HepG2 (cell line): ENCODE measurements around the gene PUS1.

Experiments
- HOXA3 ChIP-seq: sonication (generic); formaldehyde crosslinking; IDR thresholded peaks from 2 replicates; pipeline ENCODE4 v1.5.0; 2020; ENCODE audit warnings: missing genetic modification reagents
- KLF11 ChIP-seq: IDR thresholded peaks from 2 replicates; pipeline ENCODE4 v1.6.1; 2016; ENCODE audit warnings: missing compliant biosample characterization
- TRIM24 ChIP-seq: sonication (generic); formaldehyde crosslinking; IDR thresholded peaks from 2 replicates; pipeline ENCODE4 v1.8.0; 2022; ENCODE audit warnings: mild to moderate bottlenecking, missing genetic modification reagents
- YY1 ChIP-seq: IDR thresholded peaks from 2 replicates; pipeline ENCODE4 v1.6.1; 2011; ENCODE audit warnings: low read length, low read depth, moderate library complexity, mild to moderate bottlenecking; ENCODE audit not compliant: insufficient read depth, insufficient replicate concordance
- ZBTB38 ChIP-seq: sonication (generic); formaldehyde crosslinking; IDR thresholded peaks from 2 replicates; pipeline ENCODE4 v1.5.1; 2020; ENCODE audit warnings: mild to moderate bottlenecking, missing genetic modification reagents
- ZFP41 ChIP-seq: sonication (generic); formaldehyde crosslinking; IDR thresholded peaks from 2 replicates; pipeline ENCODE4 v1.4.0; 2020; ENCODE audit warnings: mild to moderate bottlenecking, missing genetic modification reagents, borderline replicate concordance
- ZNF326 ChIP-seq: sonication (generic); formaldehyde crosslinking; IDR thresholded peaks from 2 replicates; pipeline ENCODE4 v1.4.0; 2020; ENCODE audit warnings: missing genetic modification reagents, borderline replicate concordance
- TF ChIP-seq, protein P1 (sequence below): sonication (generic); formaldehyde crosslinking; IDR thresholded peaks from 2 replicates; pipeline ENCODE4 v1.5.0; 2020; ENCODE audit warnings: mild to moderate bottlenecking, missing genetic modification reagents, moderate library complexity
- TF ChIP-seq, protein P2 (sequence below): sonication (generic); formaldehyde crosslinking; conservative IDR thresholded peaks from 2 replicates; pipeline ENCODE4 v1.5.0; 2020; ENCODE audit warnings: missing genetic modification reagents
- TF ChIP-seq, protein P3 (sequence below): IDR thresholded peaks from 2 replicates; pipeline ENCODE4 v1.6.1; 2012; ENCODE audit warnings: low read length, improper control_type of control experiment
- TF ChIP-seq, protein P4 (sequence below): sonication (generic); formaldehyde crosslinking; IDR thresholded peaks from 2 replicates; pipeline ENCODE4 v1.4.0; 2020; ENCODE audit warnings: low read depth, missing genetic modification reagents
- TF ChIP-seq, protein P5 (sequence below): sonication (generic); formaldehyde crosslinking; IDR thresholded peaks from 2 replicates; pipeline ENCODE4 v1.8.1; 2023; ENCODE audit warnings: mild to moderate bottlenecking, inconsistent platforms, moderate library complexity, missing genetic modification reagents, borderline replicate concordance

DNA sequence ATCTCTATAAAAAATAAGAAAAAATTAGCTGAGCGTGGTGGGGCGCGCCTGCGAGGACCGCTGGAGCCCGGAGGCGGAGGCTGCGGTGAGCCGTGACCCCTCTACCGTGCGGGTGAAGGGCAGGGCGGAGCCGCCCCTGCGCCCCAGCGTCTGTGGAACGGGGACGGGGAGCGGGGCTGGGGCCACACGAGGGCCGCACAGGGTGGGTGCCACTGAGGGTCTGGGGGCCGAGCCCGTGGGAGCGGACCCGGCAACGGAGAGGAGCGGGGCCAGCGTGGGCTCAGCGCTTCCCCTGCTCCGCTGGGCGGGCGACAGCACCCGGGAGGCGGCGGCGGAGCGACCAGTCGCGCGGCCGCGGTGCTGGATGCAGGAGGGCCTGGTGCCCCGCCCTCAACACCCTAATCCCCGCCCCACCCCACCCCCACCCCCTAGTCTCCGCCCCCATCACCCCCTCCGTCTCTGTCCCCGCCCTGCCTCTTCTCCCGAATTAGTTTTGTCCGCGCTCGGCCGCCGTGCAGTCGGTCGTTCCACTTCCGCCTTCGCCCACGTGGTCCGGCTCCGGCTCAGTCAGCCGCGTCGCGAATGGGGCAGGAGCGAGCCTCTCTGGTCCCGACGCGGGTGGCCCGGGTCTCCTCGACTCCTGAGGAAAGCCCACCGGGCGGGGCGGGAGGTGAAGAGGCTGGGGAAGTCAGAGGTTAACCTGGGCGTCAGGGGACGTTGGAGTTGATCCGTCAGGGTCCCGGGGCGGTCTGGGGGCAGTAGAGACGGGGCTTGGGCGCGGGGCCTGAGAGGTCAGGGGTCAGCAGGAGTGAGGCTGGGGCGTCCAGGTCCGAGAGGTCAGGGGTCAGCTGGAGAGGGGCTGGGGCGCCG, at the start of gene PUS1:
- TF ChIP-seq, protein P1, sequence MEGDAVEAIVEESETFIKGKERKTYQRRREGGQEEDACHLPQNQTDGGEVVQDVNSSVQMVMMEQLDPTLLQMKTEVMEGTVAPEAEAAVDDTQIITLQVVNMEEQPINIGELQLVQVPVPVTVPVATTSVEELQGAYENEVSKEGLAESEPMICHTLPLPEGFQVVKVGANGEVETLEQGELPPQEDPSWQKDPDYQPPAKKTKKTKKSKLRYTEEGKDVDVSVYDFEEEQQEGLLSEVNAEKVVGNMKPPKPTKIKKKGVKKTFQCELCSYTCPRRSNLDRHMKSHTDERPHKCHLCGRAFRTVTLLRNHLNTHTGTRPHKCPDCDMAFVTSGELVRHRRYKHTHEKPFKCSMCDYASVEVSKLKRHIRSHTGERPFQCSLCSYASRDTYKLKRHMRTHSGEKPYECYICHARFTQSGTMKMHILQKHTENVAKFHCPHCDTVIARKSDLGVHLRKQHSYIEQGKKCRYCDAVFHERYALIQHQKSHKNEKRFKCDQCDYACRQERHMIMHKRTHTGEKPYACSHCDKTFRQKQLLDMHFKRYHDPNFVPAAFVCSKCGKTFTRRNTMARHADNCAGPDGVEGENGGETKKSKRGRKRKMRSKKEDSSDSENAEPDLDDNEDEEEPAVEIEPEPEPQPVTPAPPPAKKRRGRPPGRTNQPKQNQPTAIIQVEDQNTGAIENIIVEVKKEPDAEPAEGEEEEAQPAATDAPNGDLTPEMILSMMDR (CRISPR knock-in tag) = no peak
- TF ChIP-seq KLF11 (CRISPR knock-in tag) (no peak), TRIM24 (CRISPR knock-in tag) (no peak), ZNF326 (CRISPR knock-in tag) (no peak), YY1 (peak; percentile 45), HOXA3 (CRISPR knock-in tag) (peak; percentile 76), ZFP41 (CRISPR knock-in tag) (no peak), ZBTB38 (no peak)
- TF ChIP-seq, protein P2, sequence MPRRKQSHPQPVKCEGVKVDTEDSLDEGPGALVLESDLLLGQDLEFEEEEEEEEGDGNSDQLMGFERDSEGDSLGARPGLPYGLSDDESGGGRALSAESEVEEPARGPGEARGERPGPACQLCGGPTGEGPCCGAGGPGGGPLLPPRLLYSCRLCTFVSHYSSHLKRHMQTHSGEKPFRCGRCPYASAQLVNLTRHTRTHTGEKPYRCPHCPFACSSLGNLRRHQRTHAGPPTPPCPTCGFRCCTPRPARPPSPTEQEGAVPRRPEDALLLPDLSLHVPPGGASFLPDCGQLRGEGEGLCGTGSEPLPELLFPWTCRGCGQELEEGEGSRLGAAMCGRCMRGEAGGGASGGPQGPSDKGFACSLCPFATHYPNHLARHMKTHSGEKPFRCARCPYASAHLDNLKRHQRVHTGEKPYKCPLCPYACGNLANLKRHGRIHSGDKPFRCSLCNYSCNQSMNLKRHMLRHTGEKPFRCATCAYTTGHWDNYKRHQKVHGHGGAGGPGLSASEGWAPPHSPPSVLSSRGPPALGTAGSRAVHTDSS (CRISPR knock-in tag) = no peak
- TF ChIP-seq, protein P3, sequence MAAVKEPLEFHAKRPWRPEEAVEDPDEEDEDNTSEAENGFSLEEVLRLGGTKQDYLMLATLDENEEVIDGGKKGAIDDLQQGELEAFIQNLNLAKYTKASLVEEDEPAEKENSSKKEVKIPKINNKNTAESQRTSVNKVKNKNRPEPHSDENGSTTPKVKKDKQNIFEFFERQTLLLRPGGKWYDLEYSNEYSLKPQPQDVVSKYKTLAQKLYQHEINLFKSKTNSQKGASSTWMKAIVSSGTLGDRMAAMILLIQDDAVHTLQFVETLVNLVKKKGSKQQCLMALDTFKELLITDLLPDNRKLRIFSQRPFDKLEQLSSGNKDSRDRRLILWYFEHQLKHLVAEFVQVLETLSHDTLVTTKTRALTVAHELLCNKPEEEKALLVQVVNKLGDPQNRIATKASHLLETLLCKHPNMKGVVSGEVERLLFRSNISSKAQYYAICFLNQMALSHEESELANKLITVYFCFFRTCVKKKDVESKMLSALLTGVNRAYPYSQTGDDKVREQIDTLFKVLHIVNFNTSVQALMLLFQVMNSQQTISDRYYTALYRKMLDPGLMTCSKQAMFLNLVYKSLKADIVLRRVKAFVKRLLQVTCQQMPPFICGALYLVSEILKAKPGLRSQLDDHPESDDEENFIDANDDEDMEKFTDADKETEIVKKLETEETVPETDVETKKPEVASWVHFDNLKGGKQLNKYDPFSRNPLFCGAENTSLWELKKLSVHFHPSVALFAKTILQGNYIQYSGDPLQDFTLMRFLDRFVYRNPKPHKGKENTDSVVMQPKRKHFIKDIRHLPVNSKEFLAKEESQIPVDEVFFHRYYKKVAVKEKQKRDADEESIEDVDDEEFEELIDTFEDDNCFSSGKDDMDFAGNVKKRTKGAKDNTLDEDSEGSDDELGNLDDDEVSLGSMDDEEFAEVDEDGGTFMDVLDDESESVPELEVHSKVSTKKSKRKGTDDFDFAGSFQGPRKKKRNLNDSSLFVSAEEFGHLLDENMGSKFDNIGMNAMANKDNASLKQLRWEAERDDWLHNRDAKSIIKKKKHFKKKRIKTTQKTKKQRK = no peak
- TF ChIP-seq, protein P4, sequence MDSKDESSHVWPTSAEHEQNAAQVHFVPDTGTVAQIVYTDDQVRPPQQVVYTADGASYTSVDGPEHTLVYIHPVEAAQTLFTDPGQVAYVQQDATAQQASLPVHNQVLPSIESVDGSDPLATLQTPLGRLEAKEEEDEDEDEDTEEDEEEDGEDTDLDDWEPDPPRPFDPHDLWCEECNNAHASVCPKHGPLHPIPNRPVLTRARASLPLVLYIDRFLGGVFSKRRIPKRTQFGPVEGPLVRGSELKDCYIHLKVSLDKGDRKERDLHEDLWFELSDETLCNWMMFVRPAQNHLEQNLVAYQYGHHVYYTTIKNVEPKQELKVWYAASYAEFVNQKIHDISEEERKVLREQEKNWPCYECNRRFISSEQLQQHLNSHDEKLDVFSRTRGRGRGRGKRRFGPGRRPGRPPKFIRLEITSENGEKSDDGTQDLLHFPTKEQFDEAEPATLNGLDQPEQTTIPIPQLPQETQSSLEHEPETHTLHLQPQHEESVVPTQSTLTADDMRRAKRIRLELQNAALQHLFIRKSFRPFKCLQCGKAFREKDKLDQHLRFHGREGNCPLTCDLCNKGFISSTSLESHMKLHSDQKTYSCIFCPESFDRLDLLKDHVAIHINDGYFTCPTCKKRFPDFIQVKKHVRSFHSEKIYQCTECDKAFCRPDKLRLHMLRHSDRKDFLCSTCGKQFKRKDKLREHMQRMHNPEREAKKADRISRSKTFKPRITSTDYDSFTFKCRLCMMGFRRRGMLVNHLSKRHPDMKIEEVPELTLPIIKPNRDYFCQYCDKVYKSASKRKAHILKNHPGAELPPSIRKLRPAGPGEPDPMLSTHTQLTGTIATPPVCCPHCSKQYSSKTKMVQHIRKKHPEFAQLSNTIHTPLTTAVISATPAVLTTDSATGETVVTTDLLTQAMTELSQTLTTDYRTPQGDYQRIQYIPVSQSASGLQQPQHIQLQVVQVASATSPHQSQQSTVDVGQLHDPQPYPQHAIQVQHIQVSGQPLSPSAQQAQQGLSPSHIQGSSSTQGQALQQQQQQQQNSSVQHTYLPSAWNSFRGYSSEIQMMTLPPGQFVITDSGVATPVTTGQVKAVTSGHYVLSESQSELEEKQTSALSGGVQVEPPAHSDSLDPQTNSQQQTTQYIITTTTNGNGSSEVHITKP (CRISPR knock-in tag) = peak; percentile 37; the same call in 1 of the 2 replicates
- TF ChIP-seq, protein P5, sequence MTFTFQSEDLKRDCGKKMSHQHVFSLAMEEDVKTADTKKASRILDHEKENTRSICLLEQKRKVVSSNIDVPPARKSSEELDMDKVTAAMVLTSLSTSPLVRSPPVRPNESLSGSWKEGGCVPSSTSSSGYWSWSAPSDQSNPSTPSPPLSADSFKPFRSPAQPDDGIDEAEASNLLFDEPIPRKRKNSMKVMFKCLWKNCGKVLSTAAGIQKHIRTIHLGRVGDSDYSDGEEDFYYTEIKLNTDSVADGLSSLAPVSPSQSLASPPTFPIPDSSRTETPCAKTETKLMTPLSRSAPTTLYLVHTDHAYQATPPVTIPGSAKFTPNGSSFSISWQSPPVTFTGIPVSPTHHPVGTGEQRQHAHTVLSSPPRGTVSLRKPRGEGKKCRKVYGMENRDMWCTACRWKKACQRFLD (CRISPR knock-in tag) = 0 out of 2 replicates have a peak, but pooled peaks have one; percentile 85
